Small intestine (tissue), 7 donors: ENCODE results near the gene LDAH. TPM values are rescaled to one million over a fixed set of nuclear protein-coding genes. Genes with fewer than 3 reads are reported as not detected.
A peak's percentile ranks its signal among the peaks of the same experiment; 100 is the strongest.

ENCODE experiments used
- DNase-seq, 2 donors: peaks; one replicate each; pipeline versions ENCODE4 v3.0.0 to v3.0.0-alpha.2; 2013
- FAIRE-seq: peaks from 2 replicates; lab custom pipeline; 2012; peaks lifted over from hg19 to GRCh38; lab: Jason Lieb, UNC
- H3K27ac ChIP-seq, 3 donors: one replicate each; pipeline ENCODE4 v1.5.1; 2013; ENCODE audit warnings: low read length in 2 of 3, mild to moderate bottlenecking in 2 of 3, control low read depth in 1 of 3, inconsistent platforms in 1 of 3, low read depth in 1 of 3, moderate library complexity in 1 of 3
- H3K27me3 ChIP-seq, 3 donors: one replicate each; pipeline ENCODE4 v1.6.1; 2013; ENCODE audit warnings: low read length in 3 of 3, inconsistent platforms in 1 of 3; ENCODE audit not compliant: control insufficient read depth in 3 of 3, insufficient read depth in 3 of 3
- H3K36me3 ChIP-seq, 3 donors: one replicate each; pipeline ENCODE4 v1.6.1; 2013; ENCODE audit warnings: low read length in 3 of 3, inconsistent platforms in 1 of 3, low read depth in 1 of 3, mild to moderate bottlenecking in 1 of 3, moderate library complexity in 1 of 3; ENCODE audit not compliant: control insufficient read depth in 3 of 3, insufficient read depth in 2 of 3
- H3K4me1 ChIP-seq, 3 donors: one replicate each; pipeline ENCODE4 v1.6.1; 2013; ENCODE audit warnings: low read length in 2 of 3, inconsistent platforms in 1 of 3, low read depth in 1 of 3, mild to moderate bottlenecking in 1 of 3, moderate library complexity in 1 of 3; ENCODE audit not compliant: control insufficient read depth in 3 of 3, insufficient read depth in 2 of 3
- H3K4me3 ChIP-seq, 3 donors: one replicate each; pipeline ENCODE4 v1.5.1; 2013; ENCODE audit warnings: low read length in 3 of 3, control low read depth in 1 of 3, inconsistent platforms in 1 of 3, low read depth in 1 of 3, mild to moderate bottlenecking in 1 of 3, moderate library complexity in 1 of 3
- H3K9me3 ChIP-seq, 2 donors: one replicate each; pipeline ENCODE4 v1.6.1; 2013; ENCODE audit warnings: low read depth in 1 of 2, low read length in 1 of 2; ENCODE audit not compliant: control insufficient read depth in 2 of 2, insufficient read depth in 1 of 2
- WGBS, 3 donors: extraction: QIAGEN DNeasy Blood & Tissue Kit; methylation state at CpG; one replicate each; pipeline ENCODE4 v1.1.7; 2013; 5-methylcytosine and 5-hydroxymethylcytosine counted together
- polyA plus RNA-seq, 4 donors: library from polyadenylated mRNA; stranded (reverse) in 3 of 4; unstranded in 1 of 4; fragments of 200-250 nt in 3 of 4; fragments of 120-200 nt in 1 of 4; gene quantifications; one replicate each; pipeline versions ENCODE4 v1.2.1 to v1.2.3, GENCODE V29; 2013
- donor health status: healthy with polysubstance abuse.
- donor health status: control.
- donor health status: control.
- donor health status: Bipolar disorder and iron deficiency.
- donor health status: healthy.

The LDAH gene
- polyA plus RNA-seq, 4 donors = 4.3 to 32.1 (median 10.4) TPM

GRCh38 chr2:20668871-20669475, 153.9 kb downstream of the LDAH start:
- peaks cover 0 to 3% of the 10 kb centered on the region in 2 donors for H3K9me3 ChIP-seq
- H3K4me3 ChIP-seq = no peak overlapping the region
- peaks cover 0 to 39% (median 0%) of the 10 kb centered on the region in 3 donors for H3K4me1 ChIP-seq
- DNase-seq (no peak), FAIRE-seq (no peak)
- H3K27me3 ChIP-seq = peaks cover 32 to 91% (median 68%) of the 10 kb centered on the region in 3 donors
- no peak overlapping the region for H3K27ac ChIP-seq
- WGBS, 3 donors = 51 to 63% (median 51%) methylated on average over 8 of the region's 8 CpGs
- H3K36me3 ChIP-seq = no peaks in the 10 kb centered on the region

- WGBS, 3 donors = 93 to 96% (median 96%) methylated on average over 5 to 6 of the region's 6 CpGs
- Histone ChIP-seq H3K4me3 (no peak overlapping the region), H3K9me3 (peaks cover 0 to 3% of the 10 kb centered on the region in 2 donors), H3K4me1 (peaks cover 0 to 39% (median 0%) of the 10 kb centered on the region in 3 donors), H3K27me3 (peaks cover 32 to 91% (median 68%) of the 10 kb centered on the region in 3 donors), H3K36me3 (no peaks in the 10 kb centered on the region), H3K27ac (no peak overlapping the region)
- DNase-seq (no peak), FAIRE-seq (no peak)
These were observed 154.4 kb downstream of the LDAH start for GRCh38 chr2:20668451-20668850.

GRCh38 chr2:20667531-20668401, 155.1 kb downstream of the LDAH start:
- H3K4me1 ChIP-seq = peaks cover 0 to 39% (median 0%) of the 10 kb centered on the region in 3 donors
- FAIRE-seq (no peak), DNase-seq (peak in 1 of 2 donors; percentile 43)
- H3K36me3 ChIP-seq = no peaks in the 10 kb centered on the region
- H3K9me3 ChIP-seq = peaks cover 0 to 3% of the 10 kb centered on the region in 2 donors
- 26 to 27% (median 27%) methylated on average over 24 to 39 of the region's 39 CpGs for WGBS, 3 donors
- no peak overlapping the region for H3K27ac ChIP-seq
- H3K4me3 ChIP-seq = peak overlapping the region in 1 of 3 donors; percentile 53
- H3K27me3 ChIP-seq = peaks cover 32 to 96% (median 73%) of the 10 kb centered on the region in 3 donors

GRCh38 chr2:20667151-20667530, 155.8 kb downstream of the LDAH start:
- Histone ChIP-seq H3K27me3 (peaks cover 32 to 96% (median 72%) of the 10 kb centered on the region in 3 donors), H3K4me3 (peak overlapping the region in 1 of 3 donors; percentile 53), H3K27ac (no peak overlapping the region), H3K4me1 (peaks cover 0 to 39% (median 0%) of the 10 kb centered on the region in 3 donors), H3K36me3 (no peaks in the 10 kb centered on the region), H3K9me3 (peaks cover 0 to 3% of the 10 kb centered on the region in 2 donors)
- FAIRE-seq (no peak), DNase-seq (no peak)
- 0 to 6% (median 1%) methylated on average over 7 to 62 of the region's 62 CpGs for WGBS, 3 donors

- FAIRE-seq (no peak), DNase-seq (peak; percentile 37 to 70)
- peaks cover 32 to 96% (median 70%) of the 10 kb centered on the region in 3 donors for H3K27me3 ChIP-seq
- 1 to 2% (median 1%) methylated on average over 57 to 86 of the region's 86 CpGs for WGBS, 3 donors
- peaks cover 0 to under 1% of the 10 kb centered on the region in 2 donors for H3K9me3 ChIP-seq
- H3K27ac ChIP-seq = no peak within 1 kb of the TSS
- peak within 1 kb of the TSS in 1 of 3 donors; percentile 53 for H3K4me3 ChIP-seq
- H3K4me1 ChIP-seq = peaks cover 0 to 33% (median 0%) of the 10 kb centered on the region in 3 donors
- no peaks in the 10 kb centered on the region for H3K36me3 ChIP-seq
These were observed 156.4 kb downstream of the LDAH start, which contains the start of gene GDF7 for GRCh38 chr2:20666304-20667150. GDF7 (plus strand) TSS chr2:20667144; CDS start chr2:20667240, 96 bp downstream.

GRCh38 chr2:20666005-20666303, 156.9 kb downstream of the LDAH start:
- no peak overlapping the region for H3K27ac ChIP-seq
- peak overlapping the region in 1 of 3 donors; percentile 53 for H3K4me3 ChIP-seq
- DNase-seq (peak in 1 of 2 donors; percentile 32), FAIRE-seq (no peak)
- H3K9me3 ChIP-seq = no peaks in the 10 kb centered on the region
- H3K4me1 ChIP-seq = peaks cover 0 to 29% (median 0%) of the 10 kb centered on the region in 3 donors
- no peaks in the 10 kb centered on the region for H3K36me3 ChIP-seq
- WGBS, 3 donors = 1 to 2% (median 2%) methylated on average over 32 to 34 of the region's 34 CpGs
- peaks cover 32 to 92% (median 64%) of the 10 kb centered on the region in 3 donors for H3K27me3 ChIP-seq

GRCh38 chr2:20665243-20666004, 157.5 kb downstream of the LDAH start:
- H3K4me3 ChIP-seq = no peak overlapping the region
- no peak for FAIRE-seq
- no peaks in the 10 kb centered on the region for H3K36me3 ChIP-seq
- WGBS, 3 donors = 4% methylated on average over 49 of the region's 49 CpGs
- peaks cover 27 to 92% (median 62%) of the 10 kb centered on the region in 3 donors for H3K27me3 ChIP-seq
- DNase-seq = no peak
- no peak overlapping the region for H3K27ac ChIP-seq
- no peaks in the 10 kb centered on the region for H3K9me3 ChIP-seq
- peaks cover 0 to 29% (median 0%) of the 10 kb centered on the region in 3 donors for H3K4me1 ChIP-seq
